AML-193 (cell line): ENCODE data around the gene SLC22A12.

Source experiments
- DNase-seq, 2 experiments: peaks; one replicate each; lab custom pipeline; 2025; lab: John Stamatoyannopoulos, UW

The SLC22A12 gene

GRCh38 chr11:64628596-64628995 lies 37.6 kb downstream of the SLC22A12 start:
- DNase-seq: no peak

GRCh38 chr11:64629103-64629502 lies 38.1 kb downstream of the SLC22A12 start:
- DNase-seq: no peak

- no peak for DNase-seq
These were observed 39.0 kb downstream of the SLC22A12 start for GRCh38 chr11:64629796-64630562.

- DNase-seq: no peak
These were observed 40.7 kb downstream of the SLC22A12 start for GRCh38 chr11:64631675-64632074.

- DNase-seq: no peak
These were observed 41.2 kb downstream of the SLC22A12 start for GRCh38 chr11:64632237-64632636.

- no peak for DNase-seq
These were observed 41.6 kb downstream of the SLC22A12 start for GRCh38 chr11:64632654-64633053.

GRCh38 chr11:64633555-64634159 lies 42.6 kb downstream of the SLC22A12 start:
- no peak for DNase-seq

GRCh38 chr11:64637334-64638017 lies 46.5 kb downstream of the SLC22A12 start:
- no peak for DNase-seq

GRCh38 chr11:64638018-64638665 lies 47.1 kb downstream of the SLC22A12 start:
- no peak for DNase-seq

- no peak for DNase-seq
These were observed 47.8 kb downstream of the SLC22A12 start for GRCh38 chr11:64638829-64639228.

- DNase-seq: no peak
These were observed 48.9 kb downstream of the SLC22A12 start for GRCh38 chr11:64639885-64640284.

GRCh38 chr11:64641596-64642417 lies 50.8 kb downstream of the SLC22A12 start:
- DNase-seq: no peak

- DNase-seq: no peak
These were observed 51.4 kb downstream of the SLC22A12 start for GRCh38 chr11:64642418-64642735.

GRCh38 chr11:64642871-64643255 lies 51.8 kb downstream of the SLC22A12 start:
- DNase-seq: no peak

- no peak for DNase-seq
These were observed 52.3 kb downstream of the SLC22A12 start for GRCh38 chr11:64643256-64643881.

GRCh38 chr11:64643920-64644646 lies 53.1 kb downstream of the SLC22A12 start:
- no peak for DNase-seq

GRCh38 chr11:64644647-64645275 lies 53.7 kb downstream of the SLC22A12 start:
- no peak for DNase-seq

GRCh38 chr11:64647019-64647779 lies 56.2 kb downstream of the SLC22A12 start:
- no peak for DNase-seq

- no peak for DNase-seq
These were observed 57.5 kb downstream of the SLC22A12 start for GRCh38 chr11:64648551-64648950.
